ENCODE results near the gene GPLD1.
"Not testable (repeated sequence)": the region's sequence is repeated elsewhere in the genome, so short reads cannot be mapped to it uniquely, and the experiment has no call there.

Gene GPLD1

GRCh38 chr6:24454452-24454851 is 34.9 kb downstream of the GPLD1 start:
- no peak for FAIRE-seq

- FAIRE-seq: no peak
Observed at GRCh38 chr6:24453921-24454320, 35.5 kb downstream of the GPLD1 start.

- FAIRE-seq: no peak
Observed at GRCh38 chr6:24451581-24452388, 37.6 kb downstream of the GPLD1 start.

DNA sequence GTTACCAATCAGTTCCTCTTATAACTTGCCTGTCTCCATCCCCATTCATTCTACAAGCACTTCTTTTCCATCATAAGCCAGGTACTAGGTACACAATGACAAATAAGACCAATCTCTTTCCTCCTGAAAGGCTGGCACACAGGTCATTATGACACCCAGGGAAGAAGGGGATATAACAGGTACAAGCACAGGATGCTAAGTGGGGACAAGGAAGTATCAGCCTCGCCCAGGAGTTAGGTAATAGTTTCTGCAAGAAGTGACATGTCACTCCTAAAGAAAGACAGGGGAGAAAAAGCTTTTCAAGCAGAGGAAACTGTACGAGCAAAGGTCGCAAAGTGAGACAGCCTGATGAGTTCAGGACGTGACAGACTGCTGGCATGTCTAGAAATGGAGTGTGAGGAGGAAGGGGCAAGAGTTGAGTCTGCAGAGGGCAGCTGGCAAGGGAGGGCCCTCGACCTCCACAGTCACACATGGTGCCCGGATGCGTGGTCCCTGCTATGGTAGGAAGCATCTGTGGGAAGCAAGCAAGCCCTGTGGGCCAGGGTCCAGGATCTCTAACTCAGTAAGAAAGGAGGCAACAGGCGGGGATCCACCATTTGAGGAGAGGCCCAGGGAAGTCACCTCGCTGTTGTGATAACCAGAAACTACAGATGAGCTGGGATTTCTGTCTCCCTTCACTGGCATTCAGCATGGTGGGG is 40.4 kb downstream of the GPLD1 start:
- no peak for FAIRE-seq

DNA sequence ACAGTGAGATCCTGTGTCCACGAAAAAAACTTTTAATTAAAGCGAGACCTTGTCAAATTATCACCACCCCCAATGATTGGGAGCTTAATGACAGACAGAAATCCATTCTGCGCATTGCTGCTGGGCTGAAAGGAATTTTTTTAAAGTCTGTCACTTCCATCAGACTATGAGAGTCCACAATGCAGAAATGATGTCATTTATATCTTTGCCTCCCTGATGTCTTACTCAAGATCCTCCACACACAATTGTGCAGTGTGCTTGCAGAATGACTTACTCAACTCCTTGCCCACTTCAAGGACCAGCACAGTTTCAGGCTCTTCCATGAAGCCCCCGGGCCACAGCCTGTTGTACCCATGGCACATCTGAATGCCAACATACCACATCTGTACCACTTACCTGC is 41.0 kb downstream of the GPLD1 start:
- no peak for FAIRE-seq

DNA sequence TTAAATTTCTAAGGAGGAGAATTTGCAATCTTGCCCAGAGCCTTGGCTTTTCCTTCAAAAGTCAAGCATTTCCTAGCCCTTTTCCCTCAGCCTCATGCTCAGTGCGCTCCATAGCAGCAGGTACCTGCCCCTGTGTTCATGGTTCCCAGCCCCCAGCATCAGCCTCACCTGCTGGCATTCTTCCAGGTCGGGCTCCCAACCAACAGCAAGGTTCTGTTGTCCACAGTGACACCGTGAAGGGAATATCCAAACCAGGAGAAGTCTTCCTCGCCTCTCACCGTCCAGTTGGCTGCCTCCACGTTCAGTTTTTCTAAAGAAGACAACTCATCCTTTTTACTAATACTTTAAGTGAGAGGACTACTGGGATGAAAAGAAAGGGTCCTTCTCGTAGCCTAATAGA is 42.7 kb downstream of the GPLD1 start:
- no peak for FAIRE-seq

DNA sequence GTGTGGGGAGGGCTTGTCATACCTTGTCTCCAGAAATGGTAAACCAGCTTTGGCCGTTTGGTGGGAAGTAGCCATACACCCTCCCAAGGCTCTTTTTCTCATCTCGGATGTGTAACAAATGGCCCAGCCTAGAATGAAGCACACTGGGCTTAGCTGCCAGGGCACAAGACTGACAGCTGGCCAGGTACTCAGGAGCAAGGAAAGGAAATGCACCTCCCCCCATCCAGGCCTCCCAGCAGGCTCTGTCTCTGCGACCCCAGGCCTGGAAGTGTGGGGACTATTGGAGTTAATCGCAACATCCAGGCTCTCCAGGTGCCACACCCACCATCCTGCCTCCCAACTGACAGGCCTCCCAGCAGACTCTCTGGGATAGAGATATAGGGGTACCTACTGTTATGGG is 43.7 kb downstream of the GPLD1 start:
- FAIRE-seq: no peak

DNA sequence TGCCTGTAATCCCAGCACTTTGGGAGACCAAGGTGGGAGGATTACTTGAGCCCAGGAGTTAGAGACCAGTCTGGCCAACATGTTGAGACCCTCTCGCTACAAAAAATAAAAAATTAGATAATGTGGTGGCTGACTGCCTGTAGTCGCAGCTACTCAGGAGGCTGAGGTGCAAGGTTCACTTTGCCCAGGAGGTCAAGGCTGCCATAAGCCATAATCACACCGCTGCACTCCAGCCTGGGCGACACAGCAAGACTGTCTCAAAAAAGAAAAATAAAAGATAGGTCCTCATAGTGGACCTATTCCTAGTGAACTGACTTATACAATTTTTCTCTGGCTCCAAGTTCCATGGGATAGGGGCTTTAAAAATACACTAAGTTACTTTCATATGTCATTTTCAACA is 44.8 kb downstream of the GPLD1 start:
- FAIRE-seq: no peak

GRCh38 chr6:24441599-24441904 is 47.8 kb downstream of the GPLD1 start:
- no peak for FAIRE-seq

GRCh38 chr6:24440897-24441598 is 48.3 kb downstream of the GPLD1 start:
- no peak for FAIRE-seq

- FAIRE-seq: no peak
Observed at GRCh38 chr6:24439858-24440539, 49.4 kb downstream of the GPLD1 start.

- FAIRE-seq: no peak
Observed at GRCh38 chr6:24436979-24437378, 52.4 kb downstream of the GPLD1 start.

- no peak for FAIRE-seq
Observed at GRCh38 chr6:24432611-24433010, 56.8 kb downstream of the GPLD1 start.

DNA sequence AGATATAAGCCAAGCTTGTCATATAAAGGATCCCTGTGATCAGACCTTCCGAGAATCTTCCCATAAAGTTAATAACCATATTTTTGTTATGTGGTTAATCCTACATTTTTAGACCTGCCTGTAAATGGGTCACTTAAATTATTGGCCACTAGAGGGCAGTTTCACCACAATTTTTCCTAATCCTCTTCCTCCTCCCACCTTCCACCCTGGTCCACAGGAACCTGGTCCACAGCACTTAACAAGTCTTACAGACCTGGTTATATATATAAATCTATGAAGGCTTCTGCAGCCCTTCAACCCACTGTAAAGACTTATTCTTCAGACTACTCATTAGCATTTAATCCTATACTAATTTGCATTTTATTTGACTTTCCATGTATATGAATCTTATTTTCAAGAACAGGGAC is 58.3 kb downstream of the GPLD1 start:
- FAIRE-seq: no peak

DNA sequence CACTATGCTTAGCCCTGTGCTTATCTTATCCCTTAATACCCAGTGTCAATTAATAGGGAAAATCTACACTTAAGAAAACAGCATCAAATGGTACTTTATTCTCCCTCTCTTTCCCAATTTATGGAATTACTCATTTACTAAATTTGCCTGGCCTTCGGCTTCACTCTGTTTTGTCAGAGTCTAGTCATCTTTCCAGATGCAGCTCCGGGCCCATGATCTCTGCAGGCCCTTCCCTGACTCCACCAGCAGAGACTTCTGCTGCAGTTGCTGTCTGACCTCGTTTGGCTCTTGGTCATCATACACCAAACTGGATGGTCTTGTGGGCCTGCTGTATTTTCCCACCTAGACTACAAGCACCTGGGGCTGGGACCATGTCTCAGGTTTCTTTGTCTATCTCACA is 59.3 kb downstream of the GPLD1 start:
- FAIRE-seq: no peak

GRCh38 chr6:24429146-24429545 is 60.2 kb downstream of the GPLD1 start:
- FAIRE-seq: no peak

DNA sequence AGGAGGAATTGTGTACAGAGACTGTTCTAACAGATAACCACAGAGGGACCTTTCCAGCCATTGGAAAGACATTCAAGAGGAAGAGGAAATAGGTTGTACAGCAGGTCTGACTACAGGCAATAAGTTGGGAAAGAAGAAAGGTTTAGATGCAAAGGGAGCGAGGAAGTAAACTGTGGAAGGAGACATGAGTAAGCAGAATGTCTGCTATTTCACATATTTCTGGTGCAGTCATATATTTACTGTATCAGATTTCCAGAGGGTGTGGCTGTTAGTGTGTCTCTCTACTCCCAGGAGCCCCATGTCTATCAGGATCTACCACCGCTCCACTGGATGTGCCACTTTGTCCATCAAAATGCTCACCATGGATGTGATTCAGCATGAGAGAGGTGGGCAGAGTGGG is 60.8 kb downstream of the GPLD1 start:
- FAIRE-seq: no peak

DNA sequence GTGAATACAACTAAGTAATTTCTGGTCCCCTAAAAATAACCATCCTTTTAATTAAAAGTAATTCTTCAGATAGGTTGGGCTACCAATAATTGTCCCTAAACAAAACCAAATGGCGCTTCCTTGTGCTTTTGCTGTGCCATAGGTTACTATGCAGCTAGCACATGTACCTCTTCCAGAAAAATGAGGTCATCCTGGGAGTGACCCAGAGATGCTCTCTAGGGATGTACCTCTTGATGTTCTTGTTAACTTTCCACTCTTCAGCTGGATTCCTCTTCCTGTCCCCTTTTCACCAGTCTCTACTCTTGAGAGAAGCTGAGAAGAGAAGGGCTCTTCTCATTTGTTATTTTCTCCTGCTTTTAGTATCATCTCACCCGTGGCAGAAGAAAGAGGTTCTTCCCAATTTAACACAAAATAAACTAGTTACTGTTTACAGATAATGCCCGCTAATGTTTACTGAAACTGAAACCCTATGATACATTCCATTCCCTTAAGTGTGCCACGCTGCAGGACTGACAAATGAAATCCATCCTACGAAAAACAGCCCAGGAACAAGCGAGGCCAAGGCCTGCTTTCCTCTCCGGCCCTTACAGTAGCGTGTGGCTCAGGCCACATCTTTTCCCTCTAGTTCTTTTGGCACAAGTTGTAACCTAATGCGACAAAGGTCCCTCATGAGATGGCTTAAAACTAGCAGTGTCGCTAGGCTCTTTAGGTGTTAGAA is 62.5 kb downstream of the GPLD1 start:
- no peak for FAIRE-seq

DNA sequence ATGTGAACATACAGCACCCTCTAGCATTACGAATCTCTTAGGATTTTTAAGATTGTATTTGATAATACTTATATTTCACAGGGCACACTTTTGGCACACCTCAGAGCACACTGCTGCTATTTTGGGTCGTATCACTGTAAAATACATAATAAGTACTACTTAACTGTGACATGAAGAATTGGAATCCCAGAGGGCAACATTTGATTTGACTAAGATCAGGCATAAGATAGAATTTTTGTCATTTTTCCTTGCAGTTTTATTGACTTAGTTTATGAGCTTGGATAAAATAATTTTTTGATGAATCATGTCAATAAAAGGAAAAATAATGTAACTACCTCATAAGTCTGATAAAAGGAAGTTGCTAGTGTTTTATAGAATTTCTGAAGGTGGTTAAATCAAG is 64.3 kb downstream of the GPLD1 start:
- FAIRE-seq: peak; percentile 5

DNA sequence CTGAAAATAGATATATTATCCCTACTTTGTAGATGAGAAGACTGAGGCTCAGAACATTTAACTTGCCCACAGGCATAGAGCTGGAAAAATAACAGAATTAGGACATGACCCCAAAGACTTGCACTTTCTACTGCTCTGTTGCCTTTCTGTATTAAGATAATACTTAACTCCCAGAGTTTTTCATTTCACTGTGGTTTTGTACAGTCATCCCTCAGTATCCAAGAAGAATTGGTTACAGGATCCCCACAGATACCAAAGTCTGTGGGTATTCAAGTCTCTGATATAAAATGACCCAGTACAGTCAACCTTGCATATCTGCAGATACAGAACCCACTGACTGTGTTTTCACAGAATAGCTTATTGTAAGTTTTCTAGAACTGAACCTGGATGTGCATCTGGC is 69.9 kb downstream of the GPLD1 start:
- FAIRE-seq: no peak

GRCh38 chr6:24415753-24416152 is 73.6 kb downstream of the GPLD1 start:
- FAIRE-seq: no peak

DNA sequence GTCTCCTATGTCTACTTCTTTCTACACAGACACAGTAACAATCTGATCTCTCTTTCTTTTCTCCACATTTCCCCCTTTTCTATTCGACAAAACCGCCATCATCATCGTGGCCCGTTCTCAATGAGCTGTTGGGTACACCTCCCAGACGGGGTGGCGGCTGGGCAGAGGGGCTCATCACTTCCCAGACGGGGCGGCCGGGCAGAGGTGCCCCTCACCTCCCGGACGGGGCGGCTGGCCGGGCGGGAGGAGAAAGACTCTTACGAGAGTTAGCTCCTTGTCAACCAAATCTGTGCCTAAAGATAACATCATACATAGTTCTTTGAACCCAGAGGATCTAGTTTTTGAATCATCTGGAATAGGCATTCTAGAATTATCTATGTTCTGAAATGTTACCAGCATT is 74.8 kb downstream of the GPLD1 start:
- FAIRE-seq: not testable (repeated sequence)

DNA sequence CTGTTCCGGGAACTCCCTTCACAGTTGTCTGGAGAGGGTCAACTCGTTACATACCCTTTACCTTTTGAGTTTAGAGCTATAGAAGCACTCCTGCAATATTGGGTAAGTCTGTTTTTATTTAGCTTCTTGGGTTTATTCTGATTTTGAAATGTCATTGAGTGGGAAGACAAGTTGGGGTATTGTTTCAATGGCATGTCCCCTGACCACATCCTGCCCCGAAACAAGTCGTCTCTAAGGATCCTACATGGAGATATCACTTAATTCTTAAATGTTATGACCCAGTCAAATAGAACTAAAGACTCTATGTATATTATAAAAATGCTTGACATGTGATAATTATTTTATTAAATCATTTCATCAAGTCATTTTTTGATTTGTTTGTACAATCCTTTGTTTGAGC is 77.1 kb downstream of the GPLD1 start:
- FAIRE-seq: no peak

Measured in colon (tissue), 2 donors.